Cardiac muscle cell (in vitro differentiated cells and primary cell): ENCODE measurements around the gene VAPA. TPM values are rescaled to one million over a fixed set of nuclear protein-coding genes. Genes with fewer than 3 reads are reported as not detected.

ENCODE experiments used
- DNase-seq, 2 donors: peaks; one replicate each; pipeline versions ENCODE4 v3.0.0 to v3.0.0-alpha.2; 2010 to 2017; ENCODE audit warnings: low read depth in 1 of 2, low spot score in 1 of 2
- H3K27ac ChIP-seq: fragments of 200-600 bp; sonication (generic); 2 replicates; pipeline ENCODE4 v1.5.1; 2016
- H3K27me3 ChIP-seq: fragments of 200-600 bp; sonication (generic); 2 replicates; pipeline ENCODE4 v1.6.0; 2016; ENCODE audit warnings: control low read depth
- H3K36me3 ChIP-seq: fragments of 200-600 bp; sonication (generic); 2 replicates; pipeline ENCODE4 v1.5.1; 2016; ENCODE audit warnings: control low read depth
- H3K4me1 ChIP-seq: fragments of 200-600 bp; sonication (generic); 2 replicates; pipeline ENCODE4 v1.8.1; 2017; ENCODE audit warnings: low read depth, mild to moderate bottlenecking, mixed run types
- H3K4me3 ChIP-seq: fragments of 200-600 bp; sonication (generic); 2 replicates; pipeline ENCODE4 v1.5.1; 2016; ENCODE audit warnings: mild to moderate bottlenecking
- H3K9me3 ChIP-seq: fragments of 200-600 bp; sonication (generic); 2 replicates; pipeline ENCODE4 v1.5.1; 2017; ENCODE audit warnings: low read depth, mild to moderate bottlenecking, control low read depth
- CTCF ChIP-seq: IDR thresholded peaks from 2 replicates; pipeline ENCODE4 v1.5.1; 2012; ENCODE audit warnings: low read depth, mild to moderate bottlenecking, low read length
- polyA plus RNA-seq: library from polyadenylated mRNA; unstranded; fragments of >200 nt; fragmentation: Nextera tagmentation; extraction: Ambion mirVana; gene quantifications from 2 replicates; pipeline ENCODE4 v1.2.1, GENCODE V29; 2016
- total RNA-seq: library from RNA; depleted of rRNA; stranded (reverse); fragments of >200 nt; gene quantifications from 2 replicates; pipeline ENCODE4 v1.2.3, GENCODE V29; 2016

Gene VAPA
- total and polyA plus RNA-seq, 2 experiments from 2014 or later = 137 to 215 TPM

GRCh38 chr18:9994701-9995235 is 81.0 kb downstream of the VAPA start:
- DNase-seq = no peak
- no peak for TF ChIP-seq CTCF
- no peaks in the 10 kb centered on the region for H3K36me3 ChIP-seq

GRCh38 chr18:9995631-9996030 is 81.8 kb downstream of the VAPA start:
- H3K9me3 ChIP-seq = no peaks in the 10 kb centered on the region
- DNase-seq = no peak
- no peaks in the 10 kb centered on the region for H3K27me3 ChIP-seq
- no peaks in the 10 kb centered on the region for H3K36me3 ChIP-seq
- H3K27ac ChIP-seq = no peak overlapping the region
- TF ChIP-seq CTCF = no peak
- H3K4me1 ChIP-seq = no peaks in the 10 kb centered on the region
- H3K4me3 ChIP-seq = no peak overlapping the region

More at GRCh38 chr18:9994701-9995235, 81.0 kb downstream of the VAPA start:
- Histone ChIP-seq H3K9me3 (no peaks in the 10 kb centered on the region), H3K27ac (no peak overlapping the region), H3K27me3 (no peaks in the 10 kb centered on the region), H3K4me3 (no peak overlapping the region), H3K4me1 (no peaks in the 10 kb centered on the region)

DNA sequence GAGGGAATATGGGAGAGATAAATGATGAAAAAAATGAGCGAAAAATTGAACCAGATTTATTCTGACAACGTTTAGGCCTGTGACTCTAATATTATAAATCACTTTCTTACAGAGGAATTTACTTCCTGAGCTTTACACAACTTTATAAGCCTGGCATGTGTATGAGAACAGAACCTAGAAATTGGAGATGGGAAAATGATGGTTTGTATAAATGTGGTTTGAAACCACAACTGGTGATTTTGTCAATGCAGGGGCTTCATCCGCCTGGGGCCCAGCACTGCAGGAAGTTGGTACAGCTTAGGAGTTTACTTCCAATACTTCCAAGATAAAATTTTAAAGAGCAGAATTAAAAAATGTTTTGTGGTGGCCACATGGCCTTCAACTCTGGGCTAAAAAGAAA is 82.3 kb downstream of the VAPA start:
- H3K27ac ChIP-seq = no peak overlapping the region
- H3K4me1 ChIP-seq = no peaks in the 10 kb centered on the region
- TF ChIP-seq CTCF = no peak
- no peaks in the 10 kb centered on the region for H3K27me3 ChIP-seq
- H3K9me3 ChIP-seq = no peaks in the 10 kb centered on the region
- H3K36me3 ChIP-seq = no peaks in the 10 kb centered on the region
- no peak overlapping the region for H3K4me3 ChIP-seq
- DNase-seq = no peak

GRCh38 chr18:9997711-9998110 is 83.9 kb downstream of the VAPA start:
- no peak for DNase-seq
- Histone ChIP-seq H3K27me3 (no peaks in the 10 kb centered on the region), H3K27ac (no peak overlapping the region), H3K36me3 (no peaks in the 10 kb centered on the region), H3K4me3 (no peak overlapping the region), H3K9me3 (no peaks in the 10 kb centered on the region), H3K4me1 (no peaks in the 10 kb centered on the region)
- TF ChIP-seq CTCF = no peak

DNA sequence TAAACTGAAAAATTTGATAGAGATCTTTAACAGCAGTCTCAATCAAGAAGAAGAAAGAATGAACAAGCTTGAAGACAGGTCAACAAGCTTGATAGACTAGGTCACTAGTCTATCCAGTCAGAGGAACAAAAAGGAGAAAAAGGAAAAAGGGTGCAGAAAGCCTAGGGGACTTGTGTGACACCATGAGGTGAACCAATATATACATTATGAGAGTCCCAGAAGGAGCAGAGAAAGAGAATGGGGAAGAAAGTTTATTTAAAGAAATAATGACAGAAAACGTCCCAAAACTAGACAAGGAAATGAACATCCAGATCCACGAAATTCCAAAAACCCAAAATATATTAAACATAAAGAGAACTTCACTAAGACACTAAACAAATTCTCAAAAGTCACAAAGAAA is 84.5 kb downstream of the VAPA start:
- no peak for DNase-seq
- H3K27me3 ChIP-seq = no peaks in the 10 kb centered on the region
- no peak for TF ChIP-seq CTCF
- no peaks in the 10 kb centered on the region for H3K9me3 ChIP-seq
- no peaks in the 10 kb centered on the region for H3K4me1 ChIP-seq
- H3K4me3 ChIP-seq = no peak overlapping the region
- no peaks in the 10 kb centered on the region for H3K36me3 ChIP-seq
- H3K27ac ChIP-seq = no peak overlapping the region

- TF ChIP-seq CTCF = no peak
- H3K27me3 ChIP-seq = no peaks in the 10 kb centered on the region
- H3K27ac ChIP-seq = no peak overlapping the region
- no peaks in the 10 kb centered on the region for H3K36me3 ChIP-seq
- no peak for DNase-seq
- no peak overlapping the region for H3K4me3 ChIP-seq
- H3K4me1 ChIP-seq = no peaks in the 10 kb centered on the region
- no peaks in the 10 kb centered on the region for H3K9me3 ChIP-seq
Observed at GRCh38 chr18:10002280-10002679, 88.5 kb downstream of the VAPA start.
